NCI-H226 (cell line): ENCODE results near the gene NTPCR.
A peak's percentile ranks its signal among the peaks of the same experiment; 100 is the strongest.
"Not testable (repeated sequence)": the region's sequence is repeated elsewhere in the genome, so short reads cannot be mapped to it uniquely, and the experiment has no call there.

Experiments
- DNase-seq: peaks from one replicate; pipeline ENCODE4 v3.0.0-alpha.2; 2015

Gene NTPCR

DNA sequence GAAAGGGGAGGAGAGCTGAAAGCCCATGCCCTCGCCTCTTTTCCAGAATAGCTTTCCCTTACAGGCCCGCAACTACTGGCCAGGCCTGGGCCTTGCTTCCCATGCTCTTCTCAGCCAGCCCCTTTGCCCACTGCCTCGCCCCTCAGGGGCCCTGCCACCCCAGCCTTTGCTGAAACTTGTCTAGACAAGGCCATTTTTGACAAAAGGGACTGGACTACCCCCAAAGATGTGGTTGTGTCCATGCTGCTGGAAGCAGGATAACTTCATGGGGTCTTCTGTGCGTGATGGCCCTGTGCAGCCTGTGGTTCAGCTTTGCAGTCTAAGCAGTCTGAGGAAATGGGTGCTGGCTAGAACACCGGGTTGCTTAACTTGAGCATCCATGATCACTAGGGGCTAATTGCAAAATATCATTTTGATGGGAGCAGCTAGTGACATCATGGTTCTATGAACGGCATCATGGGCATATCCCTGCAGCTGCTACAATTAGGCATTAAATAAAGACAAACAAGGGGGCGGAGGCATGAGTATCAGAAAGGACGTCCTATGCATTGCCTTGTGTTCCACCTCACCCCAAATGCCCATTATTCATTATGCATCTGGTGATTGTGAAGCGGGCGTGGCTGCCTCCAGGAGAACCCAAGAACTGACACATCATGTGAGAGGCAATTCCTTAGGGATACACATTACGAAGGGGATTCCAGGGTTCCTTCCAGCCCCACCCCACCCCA is 36.8 kb downstream of the NTPCR start:
- no peak for DNase-seq

DNA sequence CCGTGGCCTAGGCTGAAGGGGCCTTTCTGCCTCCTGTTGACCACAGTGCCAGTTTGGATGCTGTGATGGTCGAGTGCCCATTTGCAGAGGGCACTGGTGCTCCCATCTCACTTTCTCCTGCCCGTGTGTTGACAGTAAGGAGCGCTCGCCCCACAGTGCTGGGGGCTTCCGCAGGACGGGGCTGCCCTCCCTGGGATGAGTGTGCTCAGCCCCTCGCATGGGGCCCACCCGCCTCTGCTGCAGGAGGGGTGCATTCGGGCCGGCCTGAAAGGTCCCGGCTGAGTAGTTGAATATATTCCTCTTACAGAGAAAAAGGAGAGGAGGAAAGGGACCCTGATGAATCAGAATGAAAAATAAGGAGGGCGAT is 37.3 kb downstream of the NTPCR start:
- no peak for DNase-seq

DNA sequence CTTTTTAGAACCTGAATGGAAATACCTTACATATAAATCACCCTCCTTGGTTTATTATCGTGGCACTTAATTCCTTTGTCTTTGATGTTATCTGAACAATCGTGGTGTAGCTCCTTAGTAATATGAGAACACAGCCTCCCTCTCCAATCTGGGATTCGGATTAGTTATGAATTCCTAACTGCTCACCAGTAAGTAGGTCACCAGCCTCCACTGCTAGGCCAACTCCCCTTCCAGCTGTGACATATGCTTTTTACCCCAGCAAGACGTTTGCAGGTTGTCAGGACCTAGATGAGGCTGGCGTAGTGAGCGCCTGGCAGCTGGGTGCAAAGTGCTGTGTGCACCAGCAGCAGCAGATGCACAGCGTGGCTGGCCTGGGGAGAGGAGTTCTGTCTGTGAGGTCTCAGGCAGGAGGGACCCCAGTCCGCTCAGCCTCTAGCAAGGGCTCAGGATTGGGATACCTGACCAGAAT is 38.2 kb downstream of the NTPCR start:
- DNase-seq = peak; percentile 39

GRCh38 chr1:232990176-232991128 is 40.0 kb downstream of the NTPCR start:
- no peak for DNase-seq

GRCh38 chr1:232991238-232991637 is 40.8 kb downstream of the NTPCR start:
- DNase-seq = no peak

- DNase-seq = no peak
Observed at GRCh38 chr1:232992227-232992626, 41.8 kb downstream of the NTPCR start.

- no peak for DNase-seq
Observed at GRCh38 chr1:232993555-232993954, 43.1 kb downstream of the NTPCR start.

GRCh38 chr1:232995189-232995588 is 44.8 kb downstream of the NTPCR start:
- DNase-seq = no peak

- no peak for DNase-seq
Observed at GRCh38 chr1:232996143-232996542, 45.7 kb downstream of the NTPCR start.

GRCh38 chr1:232998138-232998537 is 47.7 kb downstream of the NTPCR start:
- DNase-seq = no peak

DNA sequence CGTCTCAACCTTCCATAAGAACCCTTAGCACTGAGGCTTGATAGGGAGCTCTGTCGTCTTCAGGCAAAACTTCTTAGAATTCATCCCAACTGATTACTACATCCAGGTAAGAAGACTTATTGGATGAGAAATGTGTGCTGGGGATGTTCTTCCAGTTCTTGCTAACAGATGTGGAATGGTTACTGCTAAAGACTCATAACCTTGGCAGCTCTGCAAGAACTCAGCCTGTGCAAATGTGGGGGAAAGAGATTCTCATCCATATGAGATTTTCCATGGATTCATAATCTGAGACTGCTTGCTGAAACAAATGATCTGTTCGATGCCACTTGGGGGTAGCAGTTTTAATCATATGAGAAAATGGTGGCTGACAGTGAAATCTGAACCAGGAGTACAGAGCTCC is 48.2 kb downstream of the NTPCR start:
- no peak for DNase-seq

GRCh38 chr1:232999956-233000625 is 49.7 kb downstream of the NTPCR start:
- no peak for DNase-seq

- not testable (repeated sequence) for DNase-seq
Observed at GRCh38 chr1:233003638-233004037, 53.2 kb downstream of the NTPCR start.

- DNase-seq = no peak
Observed at GRCh38 chr1:233004451-233004850, 54.0 kb downstream of the NTPCR start.

GRCh38 chr1:233005156-233005555 is 54.7 kb downstream of the NTPCR start:
- DNase-seq = no peak

DNA sequence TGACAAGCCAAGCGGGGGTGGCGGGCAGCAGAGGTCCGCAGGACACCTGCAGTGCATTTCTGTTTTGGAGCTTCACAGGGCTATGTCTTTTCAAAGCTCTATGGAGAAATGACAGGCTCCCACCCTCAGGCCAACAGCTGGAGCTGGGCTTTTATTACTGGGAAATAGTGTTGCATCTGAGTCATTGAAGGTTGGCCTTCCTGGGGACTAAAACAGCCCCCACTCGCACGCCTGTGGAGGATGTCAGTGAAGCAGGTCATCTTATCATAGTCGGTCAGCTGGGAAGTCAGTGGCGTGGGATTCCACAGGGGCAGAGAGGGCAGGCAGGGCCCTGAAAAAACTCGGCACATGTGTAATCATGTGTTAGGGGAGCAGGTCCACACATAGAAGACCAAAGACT is 55.3 kb downstream of the NTPCR start:
- DNase-seq = no peak

DNA sequence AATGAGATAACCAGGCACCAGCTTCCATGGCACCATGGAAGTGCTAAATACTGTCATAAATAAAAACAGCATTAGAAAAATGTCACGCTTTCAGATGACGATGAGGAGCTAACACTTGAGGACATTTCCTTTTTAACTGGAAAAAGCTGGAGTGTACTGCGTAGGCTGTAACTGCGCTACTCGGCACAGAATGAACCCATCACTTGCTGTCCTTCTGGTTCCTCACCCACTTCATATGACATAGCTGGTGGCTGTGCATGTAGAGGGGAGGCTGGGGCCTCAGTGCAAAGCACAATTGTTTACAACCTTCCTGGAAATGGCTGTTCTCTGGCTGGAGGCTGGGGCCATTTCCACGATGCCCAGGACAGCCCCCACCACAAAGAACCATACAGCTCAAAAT is 55.7 kb downstream of the NTPCR start:
- DNase-seq = no peak

DNA sequence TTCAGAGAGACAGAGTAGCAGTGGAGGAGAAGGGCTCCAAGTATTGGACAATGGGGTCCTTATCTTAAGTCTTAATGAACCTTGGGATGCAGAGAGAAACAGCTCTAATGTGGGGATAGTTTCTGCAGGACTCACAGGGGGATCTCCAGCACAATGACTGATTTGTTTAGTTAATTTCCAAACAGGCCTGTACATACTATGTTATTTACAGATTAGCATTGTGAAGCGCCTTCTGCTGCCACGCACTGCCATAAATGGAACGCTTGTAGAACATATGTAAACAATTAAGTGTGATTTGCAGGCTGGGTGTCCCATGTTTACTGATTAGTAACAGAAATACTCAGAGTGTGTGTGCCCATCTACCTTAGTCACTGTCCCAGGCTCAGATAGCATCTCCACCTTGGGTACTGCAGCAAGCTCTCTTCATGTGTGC is 56.1 kb downstream of the NTPCR start:
- no peak for DNase-seq

- DNase-seq = no peak
Observed at GRCh38 chr1:233010146-233010545, 59.7 kb downstream of the NTPCR start.

GRCh38 chr1:233012021-233012420 is 61.6 kb downstream of the NTPCR start:
- DNase-seq = no peak

- DNase-seq = no peak
Observed at GRCh38 chr1:233015965-233016364, 65.6 kb downstream of the NTPCR start.

- DNase-seq = no peak
Observed at GRCh38 chr1:233016798-233017197, 66.4 kb downstream of the NTPCR start.

- DNase-seq = no peak
Observed at GRCh38 chr1:233019083-233019482, 68.7 kb downstream of the NTPCR start.
